ENCODE results near the gene KCNK15.

Gene KCNK15

GRCh38 chr20:44715499-44716308 is 30.0 kb upstream of the KCNK15 start:
- DNase-seq, result no peak

GRCh38 chr20:44716309-44717106 is 29.2 kb upstream of the KCNK15 start:
- DNase-seq, result no peak

- DNase-seq, result no peak
Observed at GRCh38 chr20:44717986-44718385, 27.7 kb upstream of the KCNK15 start.

GRCh38 chr20:44719841-44720240 is 25.8 kb upstream of the KCNK15 start:
- no peak for DNase-seq

- DNase-seq, result no peak
Observed at GRCh38 chr20:44720621-44720996, 25.1 kb upstream of the KCNK15 start.

- peak; percentile 37 for DNase-seq
Observed at GRCh38 chr20:44720997-44721784, 24.5 kb upstream of the KCNK15 start.

- no peak for DNase-seq
Observed at GRCh38 chr20:44721785-44722054, 23.9 kb upstream of the KCNK15 start.

GRCh38 chr20:44722990-44723389 is 22.7 kb upstream of the KCNK15 start:
- no peak for DNase-seq

- DNase-seq, result no peak
Observed at GRCh38 chr20:44723391-44723790, 22.3 kb upstream of the KCNK15 start.

GRCh38 chr20:44723798-44724362 is 21.8 kb upstream of the KCNK15 start:
- no peak for DNase-seq

- no peak for DNase-seq
Observed at GRCh38 chr20:44724423-44725091, 21.1 kb upstream of the KCNK15 start.

- no peak for DNase-seq
Observed at GRCh38 chr20:44725837-44726236, 19.8 kb upstream of the KCNK15 start.

GRCh38 chr20:44727039-44727438 is 18.6 kb upstream of the KCNK15 start:
- DNase-seq, result no peak

- DNase-seq, result no peak
Observed at GRCh38 chr20:44727651-44728050, 18.0 kb upstream of the KCNK15 start.

GRCh38 chr20:44728801-44729443 is 16.7 kb upstream of the KCNK15 start:
- peak; percentile 80 for DNase-seq

GRCh38 chr20:44730441-44730840 is 15.2 kb upstream of the KCNK15 start:
- DNase-seq, result no peak

- DNase-seq, result no peak
Observed at GRCh38 chr20:44731657-44732056, 14.0 kb upstream of the KCNK15 start.

GRCh38 chr20:44732327-44732726 is 13.3 kb upstream of the KCNK15 start:
- no peak for DNase-seq

GRCh38 chr20:44733341-44734069 is 12.2 kb upstream of the KCNK15 start:
- peak; percentile 41 for DNase-seq

- DNase-seq, result no peak
Observed at GRCh38 chr20:44734938-44735337, 10.7 kb upstream of the KCNK15 start.

- no peak for DNase-seq
Observed at GRCh38 chr20:44735816-44736169, 9.9 kb upstream of the KCNK15 start.
